Keratinocyte (primary cell): ENCODE results near the gene FBXL17. TPM values are rescaled to one million over a fixed set of nuclear protein-coding genes. Genes with fewer than 3 reads are reported as not detected.

Source experiments
- DNase-seq: peaks from one replicate; pipeline ENCODE4 v3.0.0-alpha.2; 2011; ENCODE audit warnings: low read depth, missing footprints, low spot score
- FAIRE-seq: peaks from 2 replicates; lab custom pipeline; 2011; peaks lifted over from hg19 to GRCh38; lab: Jason Lieb, UNC
- H2AFZ ChIP-seq: 2 replicates; pipeline ENCODE4 v1.6.0; 2012; ENCODE audit warnings: low read length, control low read depth, inconsistent platforms; ENCODE audit not compliant: control insufficient read depth
- H3K27ac ChIP-seq: 2 replicates; pipeline ENCODE4 v1.5.1; 2011; ENCODE audit warnings: low read length; ENCODE audit not compliant: control insufficient read depth, insufficient read depth
- H3K27me3 ChIP-seq: 3 replicates; pipeline ENCODE4 v1.6.0; 2011; ENCODE audit warnings: low read length; ENCODE audit not compliant: control insufficient read depth, insufficient read depth; ENCODE audit errors: extremely low read depth
- H3K36me3 ChIP-seq, 2 experiments: 2 replicates in 1 of 2; 3 replicates in 1 of 2; pipeline ENCODE4 v1.5.1; 2011; ENCODE audit warnings: low read length in 2 of 2, mild to moderate bottlenecking in 1 of 2; ENCODE audit not compliant: control insufficient read depth in 2 of 2, insufficient read depth in 2 of 2; ENCODE audit errors: extremely low read depth in 1 of 2
- H3K4me1 ChIP-seq: 3 replicates; pipeline ENCODE4 v1.5.1; 2011; ENCODE audit warnings: low read length; ENCODE audit not compliant: control insufficient read depth, insufficient read depth; ENCODE audit errors: extremely low read depth
- H3K4me2 ChIP-seq: 3 replicates; pipeline ENCODE4 v1.6.0; 2011; ENCODE audit warnings: low read depth, low read length; ENCODE audit not compliant: control insufficient read depth, insufficient read depth; ENCODE audit errors: extremely low read depth
- H3K4me3 ChIP-seq, 3 experiments: fragments of 200-600 bp in 1 of 3; sonication (generic) in 1 of 3; 2 replicates in 2 of 3; 3 replicates in 1 of 3; pipeline ENCODE4 v1.5.1; 2011 to 2016; ENCODE audit warnings: low read length in 3 of 3, mild to moderate bottlenecking in 3 of 3, control low read depth in 2 of 3, inconsistent platforms in 1 of 3, low read depth in 1 of 3, mixed read lengths in 1 of 3, mixed run types in 1 of 3, moderate library complexity in 1 of 3; ENCODE audit not compliant: control insufficient read depth in 2 of 3, insufficient read depth in 2 of 3; ENCODE audit errors: extremely low read depth in 1 of 3
- H3K79me2 ChIP-seq: 2 replicates; pipeline ENCODE4 v1.6.0; 2012; ENCODE audit warnings: low read length; ENCODE audit not compliant: control insufficient read depth, insufficient read depth
- H3K9ac ChIP-seq: 3 replicates; pipeline ENCODE4 v1.6.0; 2011; ENCODE audit warnings: low read length; ENCODE audit not compliant: control insufficient read depth, insufficient read depth; ENCODE audit errors: extremely low read depth
- H3K9me1 ChIP-seq: 3 replicates; pipeline ENCODE4 v1.6.0; 2011; ENCODE audit warnings: low read length; ENCODE audit not compliant: control insufficient read depth, insufficient read depth; ENCODE audit errors: extremely low read depth
- H3K9me3 ChIP-seq: 2 replicates; pipeline ENCODE4 v1.5.1; 2012; ENCODE audit warnings: low read depth, low read length; ENCODE audit not compliant: control insufficient read depth
- H4K20me1 ChIP-seq: 3 replicates; pipeline ENCODE4 v1.6.0; 2011; ENCODE audit warnings: low read length; ENCODE audit not compliant: control insufficient read depth, insufficient read depth; ENCODE audit errors: extremely low read depth
- EZH2 ChIP-seq: IDR thresholded peaks from one replicate; pipeline ENCODE4 v1.6.1; 2012; ENCODE audit warnings: inconsistent platforms, mild to moderate bottlenecking, low read length, moderate library complexity
- dilution Hi-C: fragments of 300-500 bp; cut with MboI; formaldehyde crosslinking; loops from one replicate; pipeline ENCODE4 v1.7.0; 2020; ENCODE audit warnings: low sequenced_read_pairs; ENCODE audit not compliant: extremely low pct_ligation_motif_present
- polyA plus RNA-seq, 5 experiments: library from polyadenylated mRNA; depleted of rRNA in 3 of 5; stranded (reverse) in 3 of 5; stranded (forward) in 1 of 5; unstranded in 1 of 5; fragments of >200 nt; gene quantifications; 1 replicate in 1 of 5; 2 replicates in 3 of 5; 3 replicates in 1 of 5; pipeline versions ENCODE4 v1.2.1 to v1.2.3, GENCODE V29; 2011 to 2012; ENCODE audit warnings: missing spikeins in 2 of 5, low read depth in 1 of 5, low replicate concordance in 1 of 5
- TF ChIP-seq, protein P1 (sequence below), 3 experiments: IDR thresholded peaks in 1 of 3; conservative IDR thresholded peaks in 1 of 3; optimal IDR thresholded peaks in 1 of 3; 2 replicates in 2 of 3; 3 replicates in 1 of 3; pipeline versions ENCODE3 to v1.5.1; 2011; ENCODE audit warnings: low read length in 3 of 3, mild to moderate bottlenecking in 3 of 3, moderate library complexity in 2 of 3, control low read depth in 1 of 3, inconsistent platforms in 1 of 3; ENCODE audit not compliant: insufficient read depth in 2 of 3; ENCODE audit errors: extremely low read depth in 1 of 3

FBXL17 gene
- polyA plus RNA-seq, 1 donor (not counting 4 experiments of a cell fraction or from before 2014, with no cell fraction given) = 5.7 TPM

DNA sequence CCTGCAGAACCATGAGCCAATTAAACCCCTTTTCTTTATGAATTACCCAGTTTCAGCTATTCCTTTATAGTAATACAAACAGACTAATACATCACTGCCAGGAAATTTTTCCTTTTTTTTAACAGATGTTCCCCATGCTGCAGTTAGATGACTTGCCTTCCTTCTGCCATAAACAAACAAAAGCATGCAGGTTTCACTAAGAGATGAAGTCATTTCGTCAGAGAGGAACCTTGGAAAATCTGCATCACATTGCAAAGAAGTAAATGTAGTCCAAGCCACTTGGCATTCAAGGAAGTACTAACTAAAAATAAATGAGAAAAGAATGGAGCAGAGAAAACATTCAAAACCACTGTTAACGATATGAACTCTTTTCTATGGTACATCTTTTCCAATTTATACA lies 517.1 kb downstream of the FBXL17 start:
- Histone ChIP-seq H3K27me3 (no peaks in the 10 kb centered on the region), H2AFZ (no peak overlapping the region), H3K4me2 (no peak overlapping the region), H3K4me1 (peaks cover 9% of the 10 kb centered on the region), H3K36me3 (no peaks in the 10 kb centered on the region), H3K9me1 (no peaks in the 10 kb centered on the region), H3K9ac (no peak overlapping the region), H3K9me3 (no peaks in the 10 kb centered on the region), H3K79me2 (no peaks in the 10 kb centered on the region), H4K20me1 (no peaks in the 10 kb centered on the region), H3K27ac (no peak overlapping the region), H3K4me3 (no peak overlapping the region)
- DNase-seq (no peak), FAIRE-seq (no peak)
- TF ChIP-seq, protein P1, sequence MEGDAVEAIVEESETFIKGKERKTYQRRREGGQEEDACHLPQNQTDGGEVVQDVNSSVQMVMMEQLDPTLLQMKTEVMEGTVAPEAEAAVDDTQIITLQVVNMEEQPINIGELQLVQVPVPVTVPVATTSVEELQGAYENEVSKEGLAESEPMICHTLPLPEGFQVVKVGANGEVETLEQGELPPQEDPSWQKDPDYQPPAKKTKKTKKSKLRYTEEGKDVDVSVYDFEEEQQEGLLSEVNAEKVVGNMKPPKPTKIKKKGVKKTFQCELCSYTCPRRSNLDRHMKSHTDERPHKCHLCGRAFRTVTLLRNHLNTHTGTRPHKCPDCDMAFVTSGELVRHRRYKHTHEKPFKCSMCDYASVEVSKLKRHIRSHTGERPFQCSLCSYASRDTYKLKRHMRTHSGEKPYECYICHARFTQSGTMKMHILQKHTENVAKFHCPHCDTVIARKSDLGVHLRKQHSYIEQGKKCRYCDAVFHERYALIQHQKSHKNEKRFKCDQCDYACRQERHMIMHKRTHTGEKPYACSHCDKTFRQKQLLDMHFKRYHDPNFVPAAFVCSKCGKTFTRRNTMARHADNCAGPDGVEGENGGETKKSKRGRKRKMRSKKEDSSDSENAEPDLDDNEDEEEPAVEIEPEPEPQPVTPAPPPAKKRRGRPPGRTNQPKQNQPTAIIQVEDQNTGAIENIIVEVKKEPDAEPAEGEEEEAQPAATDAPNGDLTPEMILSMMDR (optimal IDR thresholded peaks at IDR 0.05 in 1 of 3, IDR thresholded peaks at IDR 0.05 in 1 of 3, conservative IDR thresholded peaks at IDR 0.05 in 1 of 3; ENCODE audit: extremely low read depth in 1 of 3, insufficient read depth in 2 of 3, low read length in 3 of 3) = no peak
- no peak for TF ChIP-seq EZH2
- dilution Hi-C loops = no loop called here

DNA sequence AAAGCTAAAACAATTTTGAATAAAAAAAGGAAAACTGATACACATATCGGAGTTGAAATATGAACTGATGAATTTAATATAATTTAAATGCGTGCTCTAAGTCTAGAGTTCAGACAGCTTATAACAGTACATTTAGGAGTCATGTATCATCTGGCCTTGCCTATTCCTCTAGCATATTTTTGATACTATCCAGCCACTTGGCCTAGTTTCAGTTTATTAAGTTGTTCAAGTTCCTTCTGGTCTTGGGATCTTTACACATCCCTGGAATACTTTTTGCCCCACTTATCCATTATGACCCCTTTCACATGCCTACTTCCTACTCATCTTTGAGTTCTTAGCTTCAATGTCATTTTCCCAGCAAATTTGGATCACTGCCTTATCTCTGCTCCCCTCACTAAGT lies 518.8 kb downstream of the FBXL17 start:
- no peak overlapping the region for H3K9ac ChIP-seq
- TF ChIP-seq, protein P1 (optimal IDR thresholded peaks at IDR 0.05 in 1 of 3, IDR thresholded peaks at IDR 0.05 in 1 of 3, conservative IDR thresholded peaks at IDR 0.05 in 1 of 3; ENCODE audit: extremely low read depth in 1 of 3, insufficient read depth in 2 of 3, low read length in 3 of 3) = no peak
- TF ChIP-seq EZH2 = no peak
- H2AFZ ChIP-seq = no peak overlapping the region
- H3K36me3 ChIP-seq = no peaks in the 10 kb centered on the region
- no peak overlapping the region for H3K4me3 ChIP-seq
- H4K20me1 ChIP-seq = no peaks in the 10 kb centered on the region
- H3K27ac ChIP-seq = no peak overlapping the region
- DNase-seq (no peak), FAIRE-seq (no peak)
- no peak overlapping the region for H3K4me2 ChIP-seq
- dilution Hi-C loops = no loop called here
- H3K27me3 ChIP-seq = no peaks in the 10 kb centered on the region
- no peaks in the 10 kb centered on the region for H3K9me1 ChIP-seq
- no peaks in the 10 kb centered on the region for H3K79me2 ChIP-seq
- H3K9me3 ChIP-seq = no peaks in the 10 kb centered on the region
- H3K4me1 ChIP-seq = no peaks in the 10 kb centered on the region
